HUES48 (cell line): ENCODE results near the gene TRMU.

Experiments used
- H3K27ac ChIP-seq: one replicate; pipeline ENCODE4 v1.7.0; 2013; ENCODE audit warnings: low read depth, low read length, inconsistent platforms
- H3K27me3 ChIP-seq: 2 replicates; pipeline ENCODE4 v1.6.1; 2013; ENCODE audit warnings: mild to moderate bottlenecking, low read length; ENCODE audit not compliant: control insufficient read depth, insufficient read depth
- H3K36me3 ChIP-seq: 2 replicates; pipeline ENCODE4 v1.6.1; 2013; ENCODE audit warnings: low read length; ENCODE audit not compliant: control insufficient read depth, insufficient read depth
- H3K4me1 ChIP-seq: 2 replicates; pipeline ENCODE4 v1.6.1; 2013; ENCODE audit warnings: mild to moderate bottlenecking, low read length; ENCODE audit not compliant: control insufficient read depth, insufficient read depth
- H3K4me3 ChIP-seq: 2 replicates; pipeline ENCODE4 v1.5.1; 2013; ENCODE audit warnings: mild to moderate bottlenecking, low read depth, low read length
- H3K9ac ChIP-seq: 2 replicates; pipeline ENCODE4 v1.6.1; 2013; ENCODE audit warnings: mild to moderate bottlenecking, low read depth, low read length, moderate library complexity
- H3K9me3 ChIP-seq: 2 replicates; pipeline ENCODE4 v1.6.1; 2013; ENCODE audit warnings: low read length; ENCODE audit not compliant: control insufficient read depth, insufficient read depth

TRMU gene

DNA sequence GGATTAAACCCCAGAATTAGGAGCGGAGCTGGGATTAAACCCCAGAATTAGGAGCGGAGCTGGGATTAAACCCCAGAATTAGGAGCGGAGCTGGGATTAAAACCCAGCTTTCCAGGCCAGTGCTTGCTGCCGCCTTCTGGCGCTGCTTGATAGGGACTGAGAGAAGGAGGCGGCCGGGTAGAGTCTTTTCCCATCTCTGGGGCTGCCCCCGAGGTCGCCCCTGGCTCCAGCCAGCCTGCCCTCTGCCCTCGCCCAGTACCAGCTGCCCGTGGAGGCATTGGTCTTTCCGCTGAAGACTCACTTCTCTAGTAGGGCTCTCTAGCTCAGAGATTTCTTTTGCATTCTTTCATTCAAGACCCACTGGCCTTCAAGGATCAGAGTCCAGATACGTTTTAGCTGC is 5.2 kb downstream of the TRMU start:
- no peak overlapping the region for H3K4me3 ChIP-seq
- H3K36me3 ChIP-seq, result peaks cover 82% of the 10 kb centered on the region
- peaks cover 7% of the 10 kb centered on the region for H3K4me1 ChIP-seq
- no peak overlapping the region for H3K9ac ChIP-seq
- no peaks in the 10 kb centered on the region for H3K9me3 ChIP-seq
- no peak overlapping the region for H3K27ac ChIP-seq
- H3K27me3 ChIP-seq, result no peaks in the 10 kb centered on the region

DNA sequence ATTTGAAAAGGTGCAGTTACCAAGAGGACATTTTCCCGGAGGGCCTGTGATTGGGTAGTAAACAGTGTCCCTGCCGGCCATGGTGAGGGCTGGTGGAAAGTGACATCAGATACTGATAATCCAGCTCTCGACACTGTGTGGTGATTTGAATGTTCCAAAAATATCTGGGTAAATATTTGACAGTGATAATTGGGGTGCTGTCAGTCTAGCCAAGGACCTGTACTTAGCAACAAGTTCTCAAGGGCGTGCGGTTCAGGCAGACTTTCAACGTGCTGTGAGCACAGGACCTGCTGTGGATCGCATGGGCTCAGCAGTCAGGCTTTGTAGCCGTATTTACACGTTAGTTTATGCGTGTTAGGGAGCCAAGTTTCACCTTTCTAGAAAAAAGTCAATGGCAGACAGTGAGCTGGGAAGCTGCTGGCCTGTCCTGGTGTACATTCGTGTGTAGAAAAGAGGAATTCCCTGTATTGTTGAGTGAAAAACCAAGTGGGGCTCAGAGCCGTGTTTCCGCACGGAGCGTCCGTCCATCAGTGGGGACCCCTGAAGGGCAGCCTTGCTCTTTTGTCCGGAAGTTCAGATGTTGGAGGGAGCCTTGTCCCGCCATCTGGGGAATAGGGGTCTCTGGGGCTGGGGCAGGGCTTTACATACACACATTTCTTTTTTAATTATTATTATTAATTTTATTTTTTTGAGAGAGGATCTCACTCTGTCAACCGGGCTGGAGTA is 11.3 kb downstream of the TRMU start:
- no peak overlapping the region for H3K9ac ChIP-seq
- no peak overlapping the region for H3K4me3 ChIP-seq
- peaks cover 99% of the 10 kb centered on the region for H3K36me3 ChIP-seq
- no peaks in the 10 kb centered on the region for H3K27me3 ChIP-seq
- no peaks in the 10 kb centered on the region for H3K9me3 ChIP-seq
- no peaks in the 10 kb centered on the region for H3K4me1 ChIP-seq
- no peak overlapping the region for H3K27ac ChIP-seq

GRCh38 chr22:46347646-46348045 is 12.1 kb downstream of the TRMU start:
- H3K9me3 ChIP-seq, result no peaks in the 10 kb centered on the region
- H3K9ac ChIP-seq, result no peak overlapping the region
- no peaks in the 10 kb centered on the region for H3K27me3 ChIP-seq
- H3K4me3 ChIP-seq, result no peak overlapping the region
- H3K4me1 ChIP-seq, result no peaks in the 10 kb centered on the region
- H3K27ac ChIP-seq, result no peak overlapping the region
- H3K36me3 ChIP-seq, result peaks cover 100% of the 10 kb centered on the region

DNA sequence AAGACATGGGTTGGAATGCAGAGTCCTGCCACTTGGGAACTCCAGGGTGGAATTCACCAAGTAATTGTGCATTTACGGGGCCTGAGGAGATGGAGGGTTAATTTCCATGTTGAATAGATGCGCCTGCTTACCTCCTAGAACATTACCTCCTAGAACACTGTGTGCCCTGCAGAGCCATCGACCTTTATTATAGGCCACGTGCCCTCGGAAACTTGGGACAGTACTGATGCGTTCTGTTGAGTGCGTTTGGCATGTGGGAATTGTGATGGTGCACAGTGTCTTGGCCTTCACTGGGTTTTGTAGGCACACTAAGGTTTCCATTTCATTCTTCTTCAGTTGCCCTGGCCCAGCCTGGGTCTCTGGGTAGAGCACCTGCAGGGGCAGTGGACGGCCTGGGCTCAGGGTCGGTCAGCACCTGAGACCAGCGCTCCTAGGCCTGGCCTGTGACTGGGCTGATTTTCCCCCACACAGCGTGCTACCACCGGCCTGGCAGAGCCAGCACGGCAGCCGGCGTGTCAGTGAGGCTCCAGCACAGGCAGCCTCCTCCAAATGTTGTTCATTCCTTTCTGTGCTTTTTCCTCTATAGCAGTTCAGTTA is 12.7 kb downstream of the TRMU start:
- Histone ChIP-seq H3K36me3 (peaks cover 100% of the 10 kb centered on the region), H3K4me1 (no peaks in the 10 kb centered on the region), H3K9me3 (no peaks in the 10 kb centered on the region), H3K9ac (no peak overlapping the region), H3K27me3 (no peaks in the 10 kb centered on the region), H3K4me3 (no peak overlapping the region), H3K27ac (no peak overlapping the region)

DNA sequence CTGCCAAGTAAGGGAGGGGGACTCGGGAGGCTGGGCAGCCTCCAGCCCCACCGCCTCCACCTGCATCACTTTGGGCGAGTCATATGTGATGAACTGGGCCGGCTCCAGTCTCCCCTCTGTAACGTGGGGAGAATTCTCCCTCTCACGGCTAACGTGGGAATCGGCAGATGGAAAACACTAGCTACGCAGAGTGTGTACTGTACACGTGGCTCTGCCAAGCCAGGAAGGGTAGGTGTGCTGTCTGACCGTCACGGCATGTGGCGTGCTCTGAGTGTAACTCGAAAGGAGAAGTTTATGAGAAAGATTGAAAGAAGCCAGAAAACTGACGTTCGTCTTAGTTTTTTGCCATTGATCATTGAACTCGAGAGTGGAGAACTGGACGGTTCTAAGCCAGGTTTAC is 13.7 kb downstream of the TRMU start:
- H3K9me3 ChIP-seq, result no peaks in the 10 kb centered on the region
- peaks cover 100% of the 10 kb centered on the region for H3K36me3 ChIP-seq
- H3K4me1 ChIP-seq, result no peaks in the 10 kb centered on the region
- no peak overlapping the region for H3K4me3 ChIP-seq
- H3K9ac ChIP-seq, result no peak overlapping the region
- no peak overlapping the region for H3K27ac ChIP-seq
- no peaks in the 10 kb centered on the region for H3K27me3 ChIP-seq

GRCh38 chr22:46349681-46350080 is 14.2 kb downstream of the TRMU start:
- Histone ChIP-seq H3K27me3 (no peaks in the 10 kb centered on the region), H3K9me3 (no peaks in the 10 kb centered on the region), H3K9ac (no peak overlapping the region), H3K27ac (no peak overlapping the region), H3K36me3 (peaks cover 100% of the 10 kb centered on the region), H3K4me1 (no peaks in the 10 kb centered on the region), H3K4me3 (no peak overlapping the region)

GRCh38 chr22:46350121-46350520 is 14.6 kb downstream of the TRMU start:
- Histone ChIP-seq H3K9me3 (no peaks in the 10 kb centered on the region), H3K36me3 (peaks cover 100% of the 10 kb centered on the region), H3K4me3 (no peak overlapping the region), H3K9ac (no peak overlapping the region), H3K4me1 (no peaks in the 10 kb centered on the region), H3K27ac (no peak overlapping the region), H3K27me3 (no peaks in the 10 kb centered on the region)

GRCh38 chr22:46350646-46351045 is 15.1 kb downstream of the TRMU start:
- H3K9ac ChIP-seq, result no peak overlapping the region
- peaks cover 98% of the 10 kb centered on the region for H3K36me3 ChIP-seq
- no peaks in the 10 kb centered on the region for H3K27me3 ChIP-seq
- no peaks in the 10 kb centered on the region for H3K4me1 ChIP-seq
- no peak overlapping the region for H3K4me3 ChIP-seq
- H3K27ac ChIP-seq, result no peak overlapping the region
- H3K9me3 ChIP-seq, result no peaks in the 10 kb centered on the region

DNA sequence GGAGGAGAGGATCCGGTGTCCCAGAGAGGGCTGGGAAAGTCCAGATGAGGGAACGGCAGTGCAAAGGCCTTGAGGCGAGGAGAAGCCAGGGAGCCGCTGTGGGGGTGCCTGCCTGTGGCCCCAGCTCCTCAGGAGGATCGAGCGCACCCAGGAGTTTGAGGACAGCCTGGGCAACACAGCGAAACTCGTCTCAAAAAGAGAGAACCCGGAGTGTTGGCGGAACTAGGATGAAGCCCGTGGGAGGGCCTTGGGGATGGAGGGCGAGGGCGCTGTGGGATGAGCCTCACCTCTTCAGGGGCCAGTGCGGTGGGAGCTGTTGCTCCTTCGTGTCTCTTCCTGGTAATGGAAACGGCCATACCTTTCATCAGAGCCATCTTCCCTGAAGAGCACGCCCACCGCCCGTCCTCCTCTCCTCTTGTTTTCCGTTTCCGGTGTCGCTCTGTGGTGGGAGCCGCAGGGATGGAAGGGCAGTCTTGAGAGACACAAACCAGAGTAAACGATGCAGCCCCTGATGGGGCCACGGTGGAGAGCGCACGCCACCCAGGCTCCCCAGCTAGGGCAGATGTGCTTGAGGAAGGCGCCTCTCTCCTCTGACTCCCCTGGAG is 15.7 kb downstream of the TRMU start:
- no peaks in the 10 kb centered on the region for H3K4me1 ChIP-seq
- H3K27ac ChIP-seq, result no peak overlapping the region
- no peak overlapping the region for H3K9ac ChIP-seq
- H3K4me3 ChIP-seq, result no peak overlapping the region
- no peaks in the 10 kb centered on the region for H3K27me3 ChIP-seq
- H3K36me3 ChIP-seq, result peaks cover 98% of the 10 kb centered on the region
- no peaks in the 10 kb centered on the region for H3K9me3 ChIP-seq

- Histone ChIP-seq H3K4me1 (no peaks in the 10 kb centered on the region), H3K27me3 (no peaks in the 10 kb centered on the region), H3K36me3 (peaks cover 98% of the 10 kb centered on the region), H3K4me3 (no peak overlapping the region), H3K9me3 (no peaks in the 10 kb centered on the region), H3K27ac (no peak overlapping the region), H3K9ac (no peak overlapping the region)
These were observed 16.3 kb downstream of the TRMU start for GRCh38 chr22:46351767-46352166.

DNA sequence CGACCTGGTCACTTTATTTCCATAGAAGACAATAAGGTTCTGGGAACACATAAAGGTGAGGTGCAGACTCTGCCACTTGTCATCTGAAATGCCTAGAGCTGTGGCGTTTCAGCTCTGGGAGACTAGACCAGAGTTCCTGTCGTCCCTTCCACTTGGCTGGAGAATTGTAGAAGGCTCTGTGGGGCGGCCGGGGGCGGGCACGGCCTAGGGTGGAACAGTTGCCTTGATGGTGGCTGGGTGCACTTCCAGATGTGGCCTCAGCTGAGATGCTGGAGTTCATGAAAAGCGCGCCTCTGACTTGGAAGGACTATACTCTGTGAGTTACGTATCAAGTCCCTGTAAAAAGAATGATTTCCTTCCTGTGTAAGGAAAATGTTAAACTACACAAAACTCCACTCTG is 16.8 kb downstream of the TRMU start:
- Histone ChIP-seq H3K36me3 (peaks cover 98% of the 10 kb centered on the region), H3K27ac (no peak overlapping the region), H3K9ac (no peak overlapping the region), H3K4me1 (no peaks in the 10 kb centered on the region), H3K4me3 (no peak overlapping the region), H3K27me3 (no peaks in the 10 kb centered on the region), H3K9me3 (no peaks in the 10 kb centered on the region)
